Progenitor cell of endocrine pancreas (in vitro differentiated cells): ENCODE data around the gene UBLCP1. TPM values are rescaled to one million over a fixed set of nuclear protein-coding genes. Genes with fewer than 3 reads are reported as not detected.
"Not testable (repeated sequence)": the region's sequence is repeated elsewhere in the genome, so short reads cannot be mapped to it uniquely, and the experiment has no call there.

Source experiments
- DNase-seq: peaks from one replicate; pipeline ENCODE4 v3.0.0; 2021; ENCODE audit warnings: low spot score; ENCODE audit not compliant: unreplicated experiment
- H3K27ac Mint-ChIP-seq: 2 replicates; pipeline ENCODE4 v1.8.0; 2021; ENCODE audit warnings: mild to moderate bottlenecking, moderate library complexity, mixed read lengths
- H3K27me3 Mint-ChIP-seq: 2 replicates; pipeline ENCODE4 v1.8.0; 2021; ENCODE audit warnings: mixed read lengths
- H3K36me3 Mint-ChIP-seq: 2 replicates; pipeline ENCODE4 v1.8.0; 2022; ENCODE audit warnings: mixed read lengths; ENCODE audit not compliant: insufficient read depth
- H3K4me1 Mint-ChIP-seq: 2 replicates; pipeline ENCODE4 v1.8.0; 2021; ENCODE audit warnings: low read depth, mixed read lengths
- H3K4me3 Mint-ChIP-seq: 2 replicates; pipeline ENCODE4 v1.8.0; 2021; ENCODE audit warnings: low read depth, mild to moderate bottlenecking, moderate library complexity, mixed read lengths
- H3K9me3 Mint-ChIP-seq: 2 replicates; pipeline ENCODE4 v1.8.0; 2021; ENCODE audit warnings: low read depth, mixed read lengths
- CTCF ChIP-seq: fragments of 200-600 bp; sonication (generic); IDR thresholded peaks from one replicate; pipeline ENCODE4 v1.5.0; 2021; ENCODE audit warnings: antibody characterized with exemption, mild to moderate bottlenecking; ENCODE audit not compliant: unreplicated experiment
- total RNA-seq: library from RNA; stranded (reverse); gene quantifications from 2 replicates; pipeline ENCODE4 v1.2.1, GENCODE V29; 2021

Gene UBLCP1
- total RNA-seq, 1 donor from 2014 or later, result 29.7 TPM

DNA sequence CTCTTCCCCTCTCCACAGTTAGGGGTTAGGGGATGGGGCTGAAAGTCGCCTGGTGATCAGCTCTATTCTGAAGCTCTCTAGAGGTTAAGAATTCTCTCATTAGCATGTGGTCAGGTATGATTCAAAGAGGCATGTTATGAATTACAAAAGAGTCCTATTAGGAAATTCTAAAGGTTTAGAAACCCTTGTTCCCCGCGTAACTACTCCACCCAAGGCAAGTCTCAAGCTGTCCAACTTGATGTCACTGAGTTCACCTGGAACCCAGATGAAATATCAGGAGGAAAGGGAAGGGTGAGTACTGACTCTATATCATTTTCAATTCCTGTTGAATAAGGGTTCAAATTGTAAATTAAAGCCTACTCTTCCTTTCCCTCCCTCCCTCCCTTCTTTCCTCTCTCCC, 35.6 kb upstream of the UBLCP1 start:
- Mint-ChIP-seq H3K36me3 (no peaks in the 10 kb centered on the region), H3K4me3 (no peak overlapping the region), H3K4me1 (no peaks in the 10 kb centered on the region), H3K27ac (no peak overlapping the region), H3K27me3 (peaks cover 25% of the 10 kb centered on the region), H3K9me3 (no peaks in the 10 kb centered on the region)
- DNase-seq, result no peak
- TF ChIP-seq CTCF, result no peak

DNA sequence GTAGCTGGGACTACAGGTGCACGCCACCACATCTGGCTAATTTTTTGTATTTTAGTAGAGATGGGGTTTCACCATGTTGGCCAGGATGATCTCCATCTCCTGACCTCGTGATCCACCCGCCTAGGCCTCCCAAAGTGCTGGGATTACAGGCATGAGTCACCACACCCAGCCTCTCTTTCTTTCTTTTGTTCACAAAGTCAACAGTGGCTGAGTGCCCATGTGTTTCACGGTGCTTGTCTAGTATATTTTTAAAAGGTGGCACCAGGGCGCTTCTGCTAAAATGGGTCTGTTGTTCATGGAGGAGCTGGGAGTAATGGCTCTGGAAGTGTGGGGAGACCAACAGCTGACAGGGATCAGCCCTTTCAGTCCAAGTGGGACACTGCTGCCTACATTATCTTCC, 35.0 kb upstream of the UBLCP1 start:
- H3K36me3 Mint-ChIP-seq, H3K4me3 Mint-ChIP-seq, H3K27ac Mint-ChIP-seq, H3K9me3 Mint-ChIP-seq, DNase-seq, H3K4me1 Mint-ChIP-seq: not testable (repeated sequence)
- peaks cover 30% of the 10 kb centered on the region for H3K27me3 Mint-ChIP-seq

- H3K36me3 Mint-ChIP-seq, result no peaks in the 10 kb centered on the region
- no peaks in the 10 kb centered on the region for H3K4me1 Mint-ChIP-seq
- no peaks in the 10 kb centered on the region for H3K9me3 Mint-ChIP-seq
- DNase-seq, result no peak
- TF ChIP-seq CTCF, result no peak
- H3K27me3 Mint-ChIP-seq, result peaks cover 22% of the 10 kb centered on the region
- H3K27ac Mint-ChIP-seq, result no peak overlapping the region
- H3K4me3 Mint-ChIP-seq, result no peak overlapping the region
These were observed 32.4 kb upstream of the UBLCP1 start for GRCh38 chr5:159230657-159231056.

- Mint-ChIP-seq H3K4me3 (no peak overlapping the region), H3K36me3 (no peaks in the 10 kb centered on the region), H3K4me1 (no peaks in the 10 kb centered on the region), H3K27me3 (peaks cover 22% of the 10 kb centered on the region), H3K9me3 (no peaks in the 10 kb centered on the region), H3K27ac (no peak overlapping the region)
- TF ChIP-seq CTCF, result no peak
- DNase-seq, result no peak
These were observed 31.9 kb upstream of the UBLCP1 start for GRCh38 chr5:159231167-159231566.

- not testable (repeated sequence) for H3K27ac Mint-ChIP-seq, H3K9me3 Mint-ChIP-seq, DNase-seq, H3K4me3 Mint-ChIP-seq, H3K36me3 Mint-ChIP-seq, H3K4me1 Mint-ChIP-seq
- H3K27me3 Mint-ChIP-seq, result peaks cover 13% of the 10 kb centered on the region
These were observed 27.1 kb upstream of the UBLCP1 start for GRCh38 chr5:159235871-159236520.

- Mint-ChIP-seq H3K36me3 (no peaks in the 10 kb centered on the region), H3K27me3 (peaks cover 6% of the 10 kb centered on the region), H3K9me3 (no peaks in the 10 kb centered on the region), H3K4me1 (no peaks in the 10 kb centered on the region), H3K4me3 (no peak overlapping the region), H3K27ac (no peak overlapping the region)
- DNase-seq, result no peak
- no peak for TF ChIP-seq CTCF
These were observed 22.7 kb upstream of the UBLCP1 start for GRCh38 chr5:159240301-159240870.
